Inflammatory macrophage (primary cell): ENCODE measurements around the gene ADGRG6.

Source experiments
- DNase-seq, 2 donors: peaks; one replicate each; pipeline ENCODE4 v3.0.0-alpha.2; 2020 to 2022

The ADGRG6 gene

DNA sequence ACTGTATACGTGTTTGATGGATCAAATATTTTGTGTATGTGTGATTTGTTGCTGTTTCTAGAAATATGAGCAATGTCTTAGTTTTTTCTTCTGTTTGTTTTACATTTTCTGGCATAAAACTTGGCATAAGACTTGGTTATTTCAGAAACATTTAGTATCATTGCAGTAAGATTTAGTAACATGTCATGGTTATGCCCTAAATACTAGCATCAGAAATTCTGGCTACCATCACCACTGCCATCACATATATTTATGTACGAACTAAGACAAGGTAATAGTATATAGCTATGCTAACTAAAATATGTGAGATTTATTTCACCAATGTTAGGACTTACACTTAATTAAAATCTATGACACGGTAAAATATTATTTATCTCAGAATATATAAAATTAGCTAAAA is 10.3 kb upstream of the ADGRG6 start:
- DNase-seq, result no peak

DNA sequence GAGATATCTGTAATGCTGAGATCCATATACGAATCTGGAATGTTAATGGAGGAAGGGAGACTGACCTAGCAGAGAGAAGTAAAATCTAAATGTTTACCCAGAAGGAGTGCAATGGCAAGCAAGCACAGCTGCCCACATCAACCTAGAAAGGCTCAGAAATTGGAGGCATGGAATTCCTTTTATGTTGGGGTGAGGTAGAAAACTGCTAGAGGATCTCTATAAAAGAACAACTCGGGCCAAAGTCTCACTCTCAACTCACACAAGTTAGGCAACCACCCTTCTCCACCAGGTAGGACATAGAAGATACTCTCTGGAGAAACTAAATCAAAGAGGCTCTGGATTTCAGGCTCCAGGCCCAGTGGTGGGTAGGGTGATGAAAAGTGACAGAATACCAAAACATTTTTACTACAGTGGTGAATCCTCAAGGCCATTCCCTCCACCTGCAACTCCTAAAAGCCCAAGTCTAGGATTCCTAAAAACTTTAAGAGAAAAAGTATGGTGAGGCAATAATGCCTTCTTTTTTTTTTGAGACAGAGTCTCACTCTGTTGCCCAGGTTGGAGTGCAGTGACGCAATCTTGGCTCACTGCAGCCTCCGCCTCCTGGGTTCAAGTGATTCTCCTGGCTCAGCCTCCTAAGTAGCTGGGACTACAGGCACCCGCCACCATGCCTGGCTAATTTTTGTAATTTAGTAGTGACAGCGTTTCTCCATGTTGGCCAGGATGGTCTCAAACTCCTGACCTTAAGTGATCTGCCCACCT is 9.5 kb upstream of the ADGRG6 start:
- no peak for DNase-seq

DNA sequence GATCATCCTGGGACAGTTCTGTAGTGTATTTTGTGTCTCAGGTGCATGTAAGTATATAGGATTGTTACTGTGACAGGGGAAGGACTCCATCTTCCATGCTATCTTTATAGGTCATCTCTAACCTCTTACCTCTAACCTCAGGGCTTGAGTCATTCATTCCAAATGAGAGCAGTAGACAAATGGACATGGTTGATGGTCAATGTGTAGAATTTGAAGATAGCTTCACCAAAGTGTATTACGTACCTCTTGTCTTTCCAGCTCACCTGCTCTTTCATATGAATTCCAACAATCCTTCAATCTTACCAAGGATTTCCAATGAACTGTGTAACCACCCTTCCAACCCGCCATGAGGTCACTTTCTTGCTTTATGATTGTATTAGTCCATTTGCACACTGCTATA is 8.7 kb upstream of the ADGRG6 start:
- DNase-seq, result no peak

DNA sequence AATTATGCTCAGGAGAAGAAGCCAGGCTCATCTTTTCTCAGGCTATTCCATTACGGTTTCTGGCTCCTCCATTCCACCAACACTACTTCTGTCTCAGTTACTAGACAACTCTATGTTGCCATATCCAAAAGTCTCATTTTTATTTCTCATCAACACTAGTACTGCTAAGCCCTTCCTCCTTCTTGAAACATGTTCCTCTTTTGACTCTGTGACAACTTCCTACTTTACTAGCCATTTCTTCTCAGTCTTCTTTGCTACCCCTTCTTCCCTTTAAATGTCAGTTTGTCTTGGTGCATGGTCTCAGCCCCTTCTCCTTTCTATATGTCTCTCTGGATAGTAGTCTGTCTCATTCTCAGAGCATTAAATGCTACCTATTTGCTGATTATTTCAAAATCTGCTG is 7.1 kb upstream of the ADGRG6 start:
- peak; percentile 56 to 85 for DNase-seq

DNA sequence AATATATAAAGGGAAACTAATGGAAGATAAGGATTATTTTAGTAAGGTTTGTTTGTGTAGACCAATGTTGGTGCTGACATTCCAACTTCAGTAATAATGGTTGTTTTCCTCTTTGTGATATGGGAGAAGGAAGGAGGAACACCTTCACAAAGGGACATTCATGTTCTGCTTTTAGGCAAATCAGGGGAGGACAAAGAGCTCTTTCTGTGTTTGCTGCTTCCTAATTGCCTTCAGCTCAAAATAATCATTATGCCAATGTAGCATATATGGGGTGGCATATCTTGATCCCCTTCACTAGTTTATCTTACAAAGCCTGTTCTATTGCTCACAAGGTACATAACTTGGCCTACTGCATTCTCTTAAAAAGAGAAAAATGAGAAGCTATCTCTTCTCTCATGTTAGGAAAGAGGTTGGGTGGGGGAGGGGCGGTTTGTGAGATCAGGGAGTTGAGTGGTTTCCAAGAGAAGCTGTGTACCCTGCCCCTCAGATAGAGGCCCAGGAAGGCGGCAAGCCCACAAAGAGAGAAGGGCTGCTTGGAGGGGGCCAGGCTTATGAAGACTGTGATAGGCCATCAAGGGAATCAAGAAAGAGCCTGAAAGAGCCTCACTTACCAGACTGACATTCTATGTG is 4.7 kb upstream of the ADGRG6 start:
- no peak for DNase-seq

DNA sequence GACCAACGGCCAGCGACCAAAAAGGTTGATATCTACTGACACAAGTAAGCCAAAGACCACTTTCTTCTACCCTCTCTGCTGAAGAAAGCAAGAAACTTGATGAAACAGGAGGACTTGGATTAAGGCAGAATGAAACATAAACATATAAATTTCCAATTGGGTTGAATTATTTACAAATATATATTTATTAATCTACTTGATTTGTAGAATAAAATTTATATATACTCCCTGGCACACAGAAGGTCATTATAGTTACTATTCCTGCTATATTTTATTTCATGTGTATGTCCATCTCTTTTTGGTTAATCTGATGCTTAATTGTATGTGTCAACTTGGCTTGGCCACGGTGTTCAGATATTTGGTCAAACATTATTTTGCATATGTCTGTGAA is 4.2 kb upstream of the ADGRG6 start:
- DNase-seq, result no peak

DNA sequence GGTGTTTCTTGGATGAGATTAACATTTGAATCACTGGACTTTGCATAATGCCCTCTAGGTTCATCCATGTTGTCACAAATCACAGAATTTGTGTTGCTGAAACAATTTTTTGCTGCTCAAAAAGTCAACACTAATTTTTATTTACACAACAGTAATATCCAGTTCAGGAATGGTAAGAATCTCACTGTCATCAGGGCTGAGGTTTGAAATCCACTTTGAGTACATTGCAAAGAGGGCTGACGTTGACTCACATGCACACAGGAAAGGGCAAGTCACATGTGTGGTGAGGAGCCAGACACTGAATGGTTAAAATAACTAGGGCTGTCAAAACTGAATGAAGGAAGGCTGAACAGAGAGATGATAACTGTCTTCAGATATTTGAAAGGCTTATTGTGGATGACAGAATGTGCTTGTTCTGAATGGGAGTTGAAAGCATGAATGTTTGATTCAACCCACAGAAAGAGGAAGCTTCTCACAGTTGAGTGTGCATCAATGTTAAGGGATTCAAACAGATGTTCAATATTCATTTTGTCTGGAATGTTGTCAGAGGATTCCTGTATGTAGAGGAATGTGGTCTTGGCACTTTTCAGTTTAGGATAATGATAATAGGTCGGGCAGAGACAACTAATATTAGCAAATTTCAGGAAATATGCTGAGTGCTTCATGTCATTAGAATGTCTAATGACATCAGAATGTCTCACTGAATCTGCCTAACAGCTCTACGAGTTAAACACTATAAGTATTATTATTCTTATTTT is 3.6 kb upstream of the ADGRG6 start:
- DNase-seq, result peak; percentile 53 to 66

DNA sequence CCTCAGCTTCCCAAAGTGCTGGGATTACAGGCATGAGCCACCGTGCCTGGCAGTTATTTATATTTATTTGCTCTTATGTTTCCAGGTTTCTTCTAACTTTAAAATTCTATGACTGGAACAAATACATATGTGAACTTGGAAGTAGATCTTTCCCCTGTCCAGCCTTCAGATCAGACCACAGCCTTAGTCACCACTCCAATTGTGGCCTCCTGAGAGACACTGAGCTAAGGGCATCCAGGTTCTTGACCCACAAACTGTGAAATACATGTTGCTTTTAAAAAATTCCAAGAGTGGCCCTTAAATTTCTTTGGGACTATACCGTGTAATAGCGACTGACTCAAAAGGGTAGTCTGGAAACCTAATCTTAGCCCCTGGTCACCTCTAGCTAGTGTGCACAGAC is 1.5 kb upstream of the ADGRG6 start:
- DNase-seq, result no peak

DNA sequence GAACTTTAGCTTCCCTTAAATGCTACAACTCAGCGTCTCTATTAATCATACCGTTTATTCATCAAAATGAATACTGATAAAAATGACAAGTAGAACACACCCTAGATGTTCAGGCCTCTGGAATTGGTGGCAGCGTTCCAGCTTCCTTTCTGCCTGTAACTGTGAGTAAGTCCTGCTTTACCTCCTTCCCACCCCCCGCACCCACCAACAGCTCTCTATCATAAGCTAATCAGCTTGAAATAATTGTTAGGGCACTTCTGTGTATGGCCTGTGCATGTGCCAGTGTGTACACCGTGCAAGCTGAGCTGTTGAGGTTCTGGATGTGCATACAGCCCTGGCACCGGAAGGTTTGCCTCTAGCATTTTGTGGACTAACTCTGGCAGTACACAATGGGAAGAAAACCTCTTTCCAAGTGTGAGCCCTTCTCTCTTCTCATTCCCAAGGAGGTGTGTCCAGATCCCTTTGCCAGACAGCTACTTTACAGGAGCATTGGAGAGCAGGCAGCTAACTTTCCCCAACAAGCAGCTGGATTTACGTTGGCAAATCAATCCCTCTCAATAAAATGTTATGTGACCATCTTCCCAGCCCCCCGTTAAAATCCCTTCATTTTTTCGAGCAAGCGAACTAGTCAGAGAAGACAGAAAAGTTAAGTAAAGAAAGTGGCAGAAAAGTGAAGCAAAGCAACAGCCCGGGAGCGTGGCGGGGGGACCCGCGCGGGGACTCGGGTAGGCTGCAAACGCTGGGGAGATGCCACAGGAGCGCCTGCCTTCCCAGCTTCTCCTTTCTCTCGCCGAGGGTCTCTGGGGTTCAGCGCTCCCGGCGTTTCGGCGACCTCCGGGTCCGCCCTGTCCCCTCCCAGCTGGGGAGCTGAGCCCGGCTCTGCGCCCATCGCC is 803 bp upstream of the ADGRG6 start:
- no peak for DNase-seq

DNA sequence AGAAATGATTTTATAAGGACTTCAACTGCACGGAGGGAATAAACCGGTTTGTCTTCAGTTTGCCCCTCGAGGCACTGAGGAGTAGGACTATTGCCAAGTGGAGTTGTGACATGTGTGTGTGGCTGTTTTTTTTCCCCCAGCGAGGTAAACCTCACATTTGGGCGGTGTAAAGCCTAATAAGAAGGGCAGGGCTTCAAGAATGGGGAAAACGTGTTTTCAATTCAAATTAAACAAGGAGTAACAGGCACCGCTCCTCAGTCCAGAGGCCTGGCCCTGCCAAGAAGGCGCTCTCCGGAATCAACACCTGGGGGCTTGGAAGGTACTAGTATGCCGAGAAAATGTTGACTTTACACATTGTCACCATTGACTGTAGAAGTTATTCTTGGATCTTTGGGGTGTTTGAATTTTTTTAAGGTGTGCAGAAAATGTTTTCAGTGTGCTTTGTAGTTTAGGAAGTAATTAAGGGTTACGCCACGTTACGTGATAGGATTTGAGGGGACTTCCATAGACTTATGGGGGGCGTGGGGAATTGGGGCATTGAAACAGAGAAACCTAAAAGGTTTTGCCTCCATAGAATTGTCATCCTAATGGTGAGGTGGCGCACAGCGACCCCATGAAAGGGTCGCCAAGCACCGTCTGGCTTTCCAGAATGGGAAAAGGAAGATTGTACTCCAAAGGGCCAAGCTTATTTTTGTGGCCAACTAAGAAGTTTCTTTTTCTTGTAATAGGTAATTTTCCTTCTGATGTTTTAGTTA is 791 bp downstream of the ADGRG6 start:
- DNase-seq, result no peak

DNA sequence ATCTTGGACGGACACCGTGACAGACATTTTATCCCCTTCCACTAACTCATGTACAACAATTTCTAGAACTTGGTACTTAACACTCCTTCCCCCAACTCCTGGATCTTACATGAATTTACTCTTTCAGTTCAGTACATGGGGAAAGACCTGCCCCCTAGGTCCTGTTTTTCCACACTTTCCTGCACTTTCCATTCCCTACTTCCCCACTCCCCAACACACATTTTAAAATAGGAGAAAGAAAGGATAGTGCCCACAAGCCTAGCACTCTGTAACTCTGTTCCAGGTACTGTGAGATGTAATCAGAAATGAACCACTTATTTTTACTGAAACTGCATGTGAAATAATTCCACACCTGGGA is 1.3 kb downstream of the ADGRG6 start:
- DNase-seq, result no peak

DNA sequence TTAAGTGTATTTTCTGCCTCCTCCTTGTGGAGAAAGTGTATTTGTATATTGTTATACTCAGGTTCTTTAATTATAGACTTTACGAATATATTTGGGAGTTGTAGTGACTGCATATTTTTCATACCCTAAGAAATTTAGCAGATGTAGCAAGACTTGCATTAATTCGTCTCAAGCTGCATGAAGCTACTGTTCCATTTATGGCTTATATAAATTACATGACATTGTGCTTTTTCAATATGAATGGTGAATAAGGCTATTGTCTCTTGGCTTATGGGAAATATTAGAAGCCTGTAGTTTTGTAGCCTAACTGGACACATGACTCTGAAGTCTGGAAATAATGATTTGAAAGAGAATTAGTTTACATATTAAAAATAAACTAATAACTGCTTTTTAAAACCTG is 2.4 kb downstream of the ADGRG6 start:
- DNase-seq, result no peak

DNA sequence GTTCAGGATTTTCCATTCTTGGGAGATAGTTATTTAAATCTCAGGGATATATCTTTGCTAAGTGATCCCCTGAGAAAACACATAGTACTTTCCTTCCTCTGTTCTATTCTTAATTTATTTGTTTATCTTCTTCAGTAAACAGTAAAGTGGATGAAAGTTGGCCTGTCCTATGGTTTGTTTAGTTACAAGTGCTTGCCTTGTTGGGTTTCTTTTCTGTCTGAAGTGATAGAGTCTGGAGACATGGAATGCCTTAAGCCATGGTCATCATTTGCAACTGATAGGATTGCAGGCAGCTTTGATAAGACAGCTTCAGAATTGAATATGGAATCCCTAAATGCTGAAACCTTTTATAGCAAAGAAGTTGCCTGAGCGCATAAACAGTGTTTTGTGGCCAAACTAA is 4.9 kb downstream of the ADGRG6 start:
- no peak for DNase-seq

DNA sequence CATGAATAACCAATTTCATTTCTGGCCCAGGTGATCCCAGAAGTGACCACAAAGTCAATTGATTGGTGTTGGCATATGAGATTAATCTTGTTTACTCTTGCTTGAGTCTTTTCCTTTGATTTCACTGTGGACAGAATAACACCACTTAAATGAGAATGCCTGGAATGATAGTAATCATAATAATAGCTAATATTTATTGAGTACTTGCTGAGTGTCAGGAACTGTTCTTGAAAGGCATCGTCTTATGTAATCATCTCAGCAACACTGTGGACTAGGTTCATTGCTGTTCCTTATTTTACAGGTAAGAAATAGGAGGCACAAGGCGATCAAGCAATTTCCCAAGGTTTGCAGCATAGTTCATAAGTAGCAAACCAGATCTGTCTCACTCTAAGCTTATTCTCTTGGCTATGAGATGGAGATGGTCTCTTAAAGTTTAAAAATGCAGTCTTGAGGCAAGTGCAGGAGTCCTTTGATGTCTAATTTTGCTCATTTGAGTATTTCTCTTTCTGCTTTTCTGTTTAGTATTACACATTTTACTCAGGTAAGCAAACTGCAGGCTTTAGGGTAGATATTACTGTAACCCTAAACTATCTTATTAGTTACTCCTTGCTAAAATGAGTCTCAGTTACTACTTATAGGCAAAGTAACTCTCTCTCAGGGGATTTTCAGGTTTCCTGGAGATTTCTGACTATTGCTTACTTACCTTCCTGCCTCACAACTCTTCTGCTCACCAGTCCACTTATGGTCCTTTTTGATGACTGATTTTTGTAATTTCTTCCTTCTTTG is 6.3 kb downstream of the ADGRG6 start:
- DNase-seq, result no peak

DNA sequence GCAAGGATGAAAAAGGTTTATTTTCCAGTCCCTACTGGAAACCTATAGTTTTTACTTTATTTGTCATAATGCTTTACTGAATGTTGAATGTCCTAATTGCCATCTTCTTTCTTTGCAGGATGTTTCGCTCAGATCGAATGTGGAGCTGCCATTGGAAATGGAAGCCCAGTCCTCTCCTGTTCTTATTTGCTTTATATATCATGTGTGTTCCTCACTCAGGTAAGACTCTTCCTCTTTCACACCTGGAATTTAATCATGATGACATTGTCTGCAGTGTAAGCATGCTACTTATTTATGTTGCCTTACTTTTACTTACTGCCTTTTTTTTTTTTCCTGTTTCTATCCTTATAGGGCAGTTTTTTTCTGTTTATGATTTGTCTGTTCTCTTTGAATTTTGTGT is 7.6 kb downstream of the ADGRG6 start:
- DNase-seq, result no peak

DNA sequence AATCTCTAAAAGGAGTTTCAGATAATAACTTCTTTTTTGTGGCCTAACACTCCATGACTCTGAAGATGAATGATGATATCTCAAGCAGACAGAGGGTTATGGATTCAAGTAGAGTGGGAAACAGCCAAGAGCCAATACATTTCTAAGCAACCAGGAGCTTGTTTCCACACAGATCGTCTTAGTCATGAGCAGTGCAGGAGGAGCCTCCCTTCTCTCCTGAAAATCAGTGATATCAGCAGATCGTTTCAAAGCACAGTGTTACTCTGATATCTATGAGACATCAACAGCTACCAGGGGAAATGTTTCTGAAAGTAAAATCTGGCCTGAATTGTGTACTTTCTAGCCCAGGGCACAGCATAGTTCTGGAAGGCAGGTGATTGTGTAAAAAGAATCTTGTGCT is 11.5 kb downstream of the ADGRG6 start:
- DNase-seq, result no peak

DNA sequence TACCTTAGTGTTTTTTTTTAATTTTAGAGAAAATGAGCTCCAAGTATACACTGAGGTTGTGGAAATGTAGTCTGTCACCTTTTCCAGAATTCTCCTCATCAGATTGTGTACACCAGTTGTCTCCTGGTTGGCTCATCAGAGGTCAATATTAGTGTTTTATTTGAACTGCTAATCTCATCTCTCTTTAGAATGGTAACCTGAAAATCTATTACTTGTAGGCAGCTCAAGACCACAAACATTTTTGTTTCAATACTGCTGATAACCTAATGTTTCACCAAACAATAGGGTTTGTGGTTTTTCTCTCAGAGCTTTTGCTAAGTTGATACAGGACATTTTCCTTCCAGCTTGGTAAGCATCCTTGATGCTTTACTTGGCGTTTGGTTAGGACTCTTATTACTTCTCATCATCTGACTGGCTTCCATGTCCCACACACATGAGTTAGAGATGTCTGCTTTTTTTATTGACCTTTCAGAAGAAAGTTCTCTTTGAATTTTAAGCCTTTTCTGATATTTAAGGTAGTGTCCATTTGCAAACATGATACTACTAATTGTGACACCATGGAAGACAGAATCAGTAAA is 15.1 kb downstream of the ADGRG6 start:
- DNase-seq, result no peak

DNA sequence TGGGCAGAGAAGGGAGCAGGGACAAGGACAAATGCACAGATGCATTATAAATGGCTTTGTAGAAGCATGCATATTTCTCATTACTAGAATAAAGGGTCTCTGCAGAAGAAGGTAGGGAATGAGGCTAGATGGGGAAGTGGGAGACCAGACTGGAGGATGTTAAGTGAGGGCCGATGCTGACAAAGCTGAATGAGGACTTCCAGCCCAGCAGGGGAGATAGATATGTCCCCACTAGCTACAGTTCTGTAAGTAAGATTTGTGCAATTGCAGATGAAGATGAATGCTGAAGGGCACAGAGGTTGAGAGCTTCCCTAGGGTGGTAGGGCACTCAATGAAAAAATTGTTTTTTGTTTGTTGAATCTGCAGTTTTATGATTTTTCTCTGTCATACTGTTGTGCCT is 16.9 kb downstream of the ADGRG6 start:
- DNase-seq, result no peak

DNA sequence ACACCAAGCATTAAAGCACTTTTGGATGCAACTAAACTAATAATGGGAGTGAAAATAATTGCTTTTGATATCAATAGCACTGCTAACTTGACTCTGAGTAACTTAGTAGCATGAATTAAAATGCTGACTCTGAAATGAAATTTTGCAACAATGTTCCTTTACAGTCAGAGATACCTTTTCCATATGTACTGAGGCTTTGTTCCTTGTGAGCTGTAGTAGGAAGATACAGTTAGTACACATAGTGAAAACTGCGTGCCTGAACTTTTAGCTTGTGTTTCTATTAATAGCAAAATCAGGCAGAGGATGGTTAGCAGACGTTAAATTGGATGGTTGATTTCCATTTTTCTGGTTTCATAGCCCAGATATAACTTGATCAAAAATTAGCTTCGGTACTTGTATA is 18.6 kb downstream of the ADGRG6 start:
- DNase-seq, result no peak

DNA sequence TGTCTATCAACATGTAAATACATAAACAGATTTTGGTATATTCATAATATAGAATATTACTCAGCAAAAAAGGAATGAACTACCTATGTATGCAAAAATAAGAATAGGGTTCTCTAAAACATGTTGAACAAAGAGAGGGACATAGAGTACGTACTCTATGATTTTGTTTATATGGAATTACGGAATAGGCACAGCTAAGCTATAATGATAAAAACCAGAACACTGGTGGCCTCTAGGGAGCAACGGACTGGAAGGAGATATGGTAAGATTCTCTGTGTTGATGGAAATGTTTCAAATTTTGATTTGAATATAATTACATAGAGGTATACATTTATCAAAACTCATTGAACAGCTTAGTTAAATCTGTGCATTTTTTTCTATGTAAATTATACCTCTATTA is 19.6 kb downstream of the ADGRG6 start:
- no peak for DNase-seq

DNA sequence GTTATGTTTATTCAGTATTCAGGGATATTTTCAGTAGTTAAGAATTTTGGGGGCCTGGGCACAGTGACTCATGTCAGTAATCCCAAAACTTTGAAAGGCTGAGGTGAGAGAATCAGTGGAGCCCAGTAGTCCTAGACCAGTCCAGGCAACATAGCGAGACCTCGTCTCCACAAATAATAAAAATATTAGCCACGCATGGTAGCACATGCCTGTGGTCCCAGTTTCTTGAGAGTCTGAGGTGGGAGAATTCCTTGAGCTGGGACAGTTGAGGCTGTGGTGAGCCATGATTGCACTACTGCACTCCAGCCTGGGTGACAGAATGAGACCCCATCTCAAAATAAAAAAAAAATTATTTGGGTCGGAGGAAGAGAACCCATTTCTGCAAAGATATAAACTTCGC is 20.3 kb downstream of the ADGRG6 start:
- no peak for DNase-seq
